Liver (tissue), 9 donors: ENCODE data around the gene MEOX1. TPM values are rescaled to one million over a fixed set of nuclear protein-coding genes. Genes with fewer than 3 reads are reported as not detected.
"Not testable (repeated sequence)": the region's sequence is repeated elsewhere in the genome, so short reads cannot be mapped to it uniquely, and the experiment has no call there.

Experiments
- DNase-seq: peaks from one replicate; pipeline ENCODE4 v3.0.0-alpha.2; 2017; ENCODE audit warnings: low spot score
- H3K27ac ChIP-seq, 2 donors: one replicate each; pipeline ENCODE4 v1.7.0; 2013; ENCODE audit warnings: inconsistent platforms in 2 of 2, low read length in 2 of 2, control low read depth in 1 of 2, low read depth in 1 of 2, mild to moderate bottlenecking in 1 of 2
- H3K27me3 ChIP-seq, 4 donors: one replicate each; pipeline versions ENCODE4 v1.6.1 to v1.7.0; 2013; ENCODE audit warnings: low read length in 3 of 4, inconsistent platforms in 1 of 4, mild to moderate bottlenecking in 1 of 4, moderate library complexity in 1 of 4; ENCODE audit not compliant: control insufficient read depth in 4 of 4, insufficient read depth in 4 of 4
- H3K36me3 ChIP-seq, 4 donors: one replicate each; pipeline versions ENCODE4 v1.6.1 to v1.7.0; 2013; ENCODE audit warnings: low read length in 3 of 4, mild to moderate bottlenecking in 3 of 4, low read depth in 1 of 4, moderate library complexity in 1 of 4; ENCODE audit not compliant: control insufficient read depth in 4 of 4, insufficient read depth in 3 of 4
- H3K4me1 ChIP-seq, 4 donors: one replicate each; pipeline versions ENCODE4 v1.6.1 to v1.7.0; 2013; ENCODE audit warnings: low read length in 3 of 4, mild to moderate bottlenecking in 3 of 4, moderate library complexity in 1 of 4; ENCODE audit not compliant: control insufficient read depth in 4 of 4, insufficient read depth in 4 of 4
- H3K4me3 ChIP-seq, 3 donors: one replicate each; pipeline versions ENCODE4 v1.6.1 to v1.7.0; 2013; ENCODE audit warnings: low read length in 3 of 3, control low read depth in 1 of 3, low read depth in 1 of 3, mild to moderate bottlenecking in 1 of 3
- H3K9ac ChIP-seq, 2 donors: one replicate each; pipeline ENCODE4 v1.7.0; 2013; ENCODE audit warnings: low read length in 2 of 2, mild to moderate bottlenecking in 2 of 2, moderate library complexity in 2 of 2, control low read depth in 1 of 2, low read depth in 1 of 2
- H3K9me3 ChIP-seq, 4 donors: one replicate each; pipeline versions ENCODE4 v1.6.1 to v1.7.0; 2013; ENCODE audit warnings: low read length in 3 of 4; ENCODE audit not compliant: control insufficient read depth in 4 of 4
- ATF3 ChIP-seq: IDR thresholded peaks from 2 replicates; pipeline ENCODE4 v1.6.1; 2016; ENCODE audit warnings: antibody characterized with exemption
- CTCF ChIP-seq: fragments of 150-350 bp; IDR thresholded peaks from 2 replicates; pipeline ENCODE4 v1.5.1; 2017; ENCODE audit warnings: improper control_type of control experiment, low read depth, low read length; ENCODE audit not compliant: missing input control
- EGR1 ChIP-seq, 2 donors: IDR thresholded peaks; 2 replicates each; pipeline ENCODE4 v1.6.1; 2016 to 2018; ENCODE audit warnings: antibody characterized with exemption in 2 of 2, low read depth in 2 of 2
- FOXA1 ChIP-seq: IDR thresholded peaks from 2 replicates; pipeline ENCODE4 v1.6.1; 2016; ENCODE audit warnings: antibody characterized with exemption
- FOXA2 ChIP-seq: IDR thresholded peaks from 2 replicates; pipeline ENCODE4 v1.6.1; 2016; ENCODE audit warnings: antibody characterized with exemption
- GABPA ChIP-seq, 2 donors: IDR thresholded peaks in 1 of 2; conservative IDR thresholded peaks in 1 of 2; 2 replicates each; pipeline ENCODE4 v1.6.1; 2016; ENCODE audit warnings: antibody characterized with exemption in 2 of 2, mild to moderate bottlenecking in 1 of 2, moderate library complexity in 1 of 2
- HNF4A ChIP-seq, 2 donors: conservative IDR thresholded peaks; 2 replicates each; pipeline ENCODE4 v1.6.1; 2016; ENCODE audit warnings: antibody characterized with exemption in 2 of 2, mild to moderate bottlenecking in 2 of 2
- HNF4G ChIP-seq: IDR thresholded peaks from 2 replicates; pipeline ENCODE4 v1.6.1; 2016; ENCODE audit warnings: antibody characterized with exemption
- JUND ChIP-seq, 2 donors: IDR thresholded peaks; 2 replicates each; pipeline ENCODE4 v1.6.1; 2016; ENCODE audit warnings: antibody characterized with exemption in 2 of 2
- MAX ChIP-seq: IDR thresholded peaks from 2 replicates; pipeline ENCODE4 v1.6.1; 2016; ENCODE audit warnings: antibody characterized with exemption
- NR2F2 ChIP-seq: IDR thresholded peaks from 2 replicates; pipeline ENCODE4 v1.6.1; 2016; ENCODE audit warnings: antibody characterized with exemption
- RAD21 ChIP-seq, 2 donors: IDR thresholded peaks; 2 replicates each; pipeline ENCODE4 v1.6.1; 2016; ENCODE audit warnings: antibody characterized with exemption in 2 of 2, mild to moderate bottlenecking in 2 of 2
- REST ChIP-seq: IDR thresholded peaks from 2 replicates; pipeline ENCODE4 v1.6.1; 2016; ENCODE audit warnings: antibody characterized with exemption, mild to moderate bottlenecking
- RXRA ChIP-seq, 2 donors: IDR thresholded peaks; 2 replicates each; pipeline ENCODE4 v1.6.1; 2017 to 2018; ENCODE audit warnings: antibody characterized with exemption in 2 of 2, mild to moderate bottlenecking in 1 of 2
- SP1 ChIP-seq: IDR thresholded peaks from 2 replicates; pipeline ENCODE4 v1.6.1; 2018; ENCODE audit warnings: antibody characterized with exemption, mild to moderate bottlenecking
- TAF1 ChIP-seq: conservative IDR thresholded peaks from 2 replicates; pipeline ENCODE4 v1.6.1; 2016; ENCODE audit warnings: antibody characterized with exemption, mild to moderate bottlenecking
- YY1 ChIP-seq: IDR thresholded peaks from 2 replicates; pipeline ENCODE4 v1.6.1; 2016; ENCODE audit warnings: antibody characterized with exemption, mild to moderate bottlenecking
- ZBTB33 ChIP-seq: IDR thresholded peaks from 2 replicates; pipeline ENCODE4 v1.6.1; 2016; ENCODE audit warnings: antibody characterized with exemption
- WGBS: extraction: QIAGEN DNeasy Blood & Tissue Kit; methylation state at CpG from one replicate; pipeline ENCODE4 v1.1.7; 2013; 5-methylcytosine and 5-hydroxymethylcytosine counted together
- polyA plus RNA-seq, 2 donors: library from polyadenylated mRNA; stranded (reverse) in 1 of 2; unstranded in 1 of 2; fragments of 200-250 nt in 1 of 2; fragments of >200 nt in 1 of 2; fragmentation: Nextera tagmentation in 1 of 2; extraction: Ambion mirVana in 1 of 2; gene quantifications; one replicate each; pipeline versions ENCODE4 v1.2.1 to v1.2.3, GENCODE V29; 2013 to 2015
- total RNA-seq, 2 donors: library from RNA; depleted of rRNA; stranded (reverse); fragments of >200 nt; gene quantifications; one replicate each; pipeline ENCODE4 v1.2.3, GENCODE V29; 2014
- donor health status: healthy.
- donor health status: healthy.
- donor health status: healthy.
- donor health status: healthy.
- donor health status: healthy.

Gene MEOX1
- total and polyA plus RNA-seq, 4 donors, result 0.05 to 0.33 TPM; not detected in 2

- no peaks in the 10 kb centered on the region for H3K4me1 ChIP-seq
- 92% methylated on average over 3 of the region's 3 CpGs for WGBS
- H3K9me3 ChIP-seq, result no peaks in the 10 kb centered on the region
- no peaks in the 10 kb centered on the region for H3K27me3 ChIP-seq
- H3K9ac ChIP-seq, result no peak overlapping the region
- no peak overlapping the region for H3K4me3 ChIP-seq
- H3K27ac ChIP-seq, result no peak overlapping the region
- no peak for DNase-seq
- TF ChIP-seq SP1 (no peak), RXRA (IDR thresholded peaks at IDR 0.05) (no peak), FOXA1 (no peak), GABPA (IDR thresholded peaks at IDR 0.05 in 1 of 2, conservative IDR thresholded peaks at IDR 0.05 in 1 of 2) (no peak), CTCF (no peak), HNF4A (conservative IDR thresholded peaks at IDR 0.05) (no peak), TAF1 (no peak), EGR1 (IDR thresholded peaks at IDR 0.05; ENCODE audit: low read depth in 2 of 2) (no peak), REST (no peak), RAD21 (IDR thresholded peaks at IDR 0.05) (no peak), ZBTB33 (no peak), FOXA2 (no peak), NR2F2 (no peak), HNF4G (no peak), ATF3 (no peak), YY1 (no peak), MAX (no peak), JUND (IDR thresholded peaks at IDR 0.05) (no peak)
- no peaks in the 10 kb centered on the region for H3K36me3 ChIP-seq
These were observed 27.4 kb upstream of the MEOX1 start for GRCh38 chr17:43689131-43689530.

GRCh38 chr17:43686957-43687356, 25.2 kb upstream of the MEOX1 start:
- 93% methylated on average over 9 of the region's 9 CpGs for WGBS
- H3K9me3 ChIP-seq, DNase-seq, H3K4me1 ChIP-seq, H3K36me3 ChIP-seq, H3K27ac ChIP-seq, H3K9ac ChIP-seq, H3K4me3 ChIP-seq, H3K27me3 ChIP-seq: not testable (repeated sequence)
